Lung (tissue), 12 donors: ENCODE data around the gene PXK. TPM values are rescaled to one million over a fixed set of nuclear protein-coding genes. Genes with fewer than 3 reads are reported as not detected.

ENCODE experiments used
- ATAC-seq: fragments of 200-7000 bp; cut with Tn5 transposase; one replicate; pipeline ENCODE4 v1.9.1; 2020; ENCODE audit warnings: moderate number of reproducible peaks; ENCODE audit not compliant: insufficient read depth, low FRiP score
- DNase-seq, 3 donors: peaks; one replicate each; pipeline ENCODE4 v3.0.0-alpha.2; 2013 to 2017
- H3K27ac ChIP-seq, 2 donors: one replicate each; pipeline ENCODE4 v1.5.1; 2013; ENCODE audit warnings: mild to moderate bottlenecking in 2 of 2, moderate library complexity in 2 of 2, control low read depth in 1 of 2, inconsistent platforms in 1 of 2, low read depth in 1 of 2, low read length in 1 of 2
- H3K27me3 ChIP-seq, 3 donors: one replicate each; pipeline ENCODE4 v1.5.1; 2013; ENCODE audit warnings: low read length in 2 of 3; ENCODE audit not compliant: control insufficient read depth in 3 of 3, insufficient read depth in 3 of 3
- H3K36me3 ChIP-seq, 4 donors: one replicate each; pipeline ENCODE4 v1.5.1; 2013; ENCODE audit warnings: low read length in 4 of 4, mild to moderate bottlenecking in 1 of 4, moderate library complexity in 1 of 4; ENCODE audit not compliant: control insufficient read depth in 4 of 4, insufficient read depth in 4 of 4
- H3K4me1 ChIP-seq, 5 donors: one replicate each; pipeline ENCODE4 v1.5.1; 2013; ENCODE audit warnings: low read length in 5 of 5, mild to moderate bottlenecking in 2 of 5, moderate library complexity in 1 of 5; ENCODE audit not compliant: control insufficient read depth in 5 of 5, insufficient read depth in 5 of 5
- H3K4me3 ChIP-seq: one replicate; pipeline ENCODE4 v1.5.1; 2013; ENCODE audit warnings: mild to moderate bottlenecking, control low read depth, moderate library complexity
- H3K9ac ChIP-seq, 2 donors: one replicate each; pipeline ENCODE4 v1.5.1; 2013; ENCODE audit warnings: low read length in 2 of 2, control low read depth in 1 of 2; ENCODE audit not compliant: insufficient read depth in 1 of 2
- H3K9me3 ChIP-seq, 4 donors: one replicate each; pipeline ENCODE4 v1.5.1; 2013; ENCODE audit warnings: low read length in 3 of 4, mild to moderate bottlenecking in 1 of 4, moderate library complexity in 1 of 4; ENCODE audit not compliant: control insufficient read depth in 4 of 4, insufficient read depth in 3 of 4
- CTCF ChIP-seq: IDR thresholded peaks from 2 replicates; pipeline ENCODE4 v1.5.1; 2012; ENCODE audit warnings: mild to moderate bottlenecking; ENCODE audit errors: control extremely low read depth, extremely low read depth
- WGBS, 2 donors: extraction: QIAGEN DNeasy Blood & Tissue Kit; methylation state at CpG; one replicate each; pipeline ENCODE4 v1.1.7; 2013; 5-methylcytosine and 5-hydroxymethylcytosine counted together
- polyA plus RNA-seq, 2 donors: library from polyadenylated mRNA; stranded (reverse); fragments of 200-250 nt; gene quantifications; one replicate each; pipeline ENCODE4 v1.2.1, GENCODE V29; 2013
- total RNA-seq, 2 donors: library from RNA; depleted of rRNA in 1 of 2; stranded (reverse); fragments of >200 nt in 1 of 2; gene quantifications; one replicate each; pipeline ENCODE4 v1.2.1, GENCODE V29; 2014 to 2021
- donor health status: control.
- donor health status: control.
- donor health status: Bipolar disorder and iron deficiency.
- donor health status: healthy.
- donor health status: DM: yes; HTN: yes; CAD: no.

Gene PXK
- total and polyA plus RNA-seq, 4 donors, result 6.0 to 41.7 (median 22.1) TPM

GRCh38 chr3:58371754-58372153, 39.1 kb downstream of the PXK start:
- Histone ChIP-seq H3K4me3 (no peak overlapping the region), H3K27ac (no peak overlapping the region), H3K4me1 (no peaks in the 10 kb centered on the region), H3K27me3 (no peaks in the 10 kb centered on the region), H3K36me3 (peaks cover 0 to 8% (median 4%) of the 10 kb centered on the region in 4 donors), H3K9me3 (no peaks in the 10 kb centered on the region), H3K9ac (no peak overlapping the region)
- DNase-seq (no peak), ATAC-seq (no peak)
- no peak for TF ChIP-seq CTCF

DNA sequence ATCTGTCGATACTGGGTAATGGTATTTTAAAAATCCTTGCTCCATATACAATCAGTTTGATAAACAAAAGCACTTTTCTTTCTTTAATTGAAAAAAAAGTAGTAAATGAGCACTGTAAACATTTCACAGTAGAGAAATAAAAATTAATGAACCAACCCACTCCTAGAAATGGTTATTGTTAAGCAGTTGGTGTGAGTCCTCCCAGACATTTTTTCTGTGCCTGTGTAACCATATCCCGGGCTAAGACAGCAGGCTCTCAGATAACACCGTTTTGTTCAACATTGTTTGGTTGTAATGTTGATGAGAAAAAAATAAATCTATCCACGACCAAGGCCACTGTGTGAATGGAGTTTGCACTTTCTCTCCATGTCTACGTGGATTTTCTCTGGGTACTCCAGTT, 42.6 kb downstream of the PXK start:
- Histone ChIP-seq H3K9ac (no peak overlapping the region), H3K9me3 (no peaks in the 10 kb centered on the region), H3K36me3 (peaks cover 0 to 5% (median 2%) of the 10 kb centered on the region in 4 donors), H3K27ac (no peak overlapping the region), H3K4me3 (no peak overlapping the region), H3K27me3 (no peaks in the 10 kb centered on the region), H3K4me1 (peaks cover 0 to 4% (median 0%) of the 10 kb centered on the region in 5 donors)
- DNase-seq (no peak), ATAC-seq (no peak)
- WGBS, 2 donors, result 83 to 91% methylated on average over 5 of the region's 5 CpGs
- no peak for TF ChIP-seq CTCF

- WGBS, 2 donors, result 93 to 94% methylated on average over 5 of the region's 5 CpGs
- peaks cover 0 to 4% (median 0%) of the 10 kb centered on the region in 5 donors for H3K4me1 ChIP-seq
- TF ChIP-seq CTCF, result no peak
- DNase-seq (no peak), ATAC-seq (no peak)
- H3K27me3 ChIP-seq, result no peaks in the 10 kb centered on the region
- no peak overlapping the region for H3K9ac ChIP-seq
- H3K4me3 ChIP-seq, result no peak overlapping the region
- H3K9me3 ChIP-seq, result no peaks in the 10 kb centered on the region
- H3K27ac ChIP-seq, result no peak overlapping the region
- peaks cover 0 to 2% (median 0%) of the 10 kb centered on the region in 4 donors for H3K36me3 ChIP-seq
Observed at GRCh38 chr3:58377168-58377567, 44.5 kb downstream of the PXK start.

DNA sequence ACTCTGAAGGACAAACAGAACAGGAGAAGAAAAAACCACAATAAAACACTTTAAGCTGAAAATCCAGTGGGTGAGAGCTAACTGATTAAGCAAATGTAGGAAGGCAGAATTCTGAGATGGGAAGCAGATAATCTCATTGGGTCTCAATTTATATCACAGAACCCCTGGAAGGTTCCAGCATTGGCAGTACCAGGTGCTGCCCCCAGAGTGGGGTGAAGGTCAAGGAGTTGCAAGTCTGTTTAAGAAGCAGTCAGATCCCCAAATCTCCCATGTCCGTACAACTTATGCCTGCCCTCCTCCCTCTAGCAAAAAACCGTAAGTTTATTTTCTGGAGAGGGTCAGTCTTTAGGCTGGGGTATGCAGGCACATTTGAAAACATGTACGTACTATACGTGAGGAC, 45.1 kb downstream of the PXK start:
- ATAC-seq (no peak), DNase-seq (no peak)
- Histone ChIP-seq H3K9me3 (no peaks in the 10 kb centered on the region), H3K9ac (no peak overlapping the region), H3K36me3 (peaks cover 0 to 3% (median 1%) of the 10 kb centered on the region in 4 donors), H3K4me1 (peaks cover 0 to 4% (median 0%) of the 10 kb centered on the region in 5 donors), H3K27ac (no peak overlapping the region), H3K27me3 (no peaks in the 10 kb centered on the region), H3K4me3 (no peak overlapping the region)
- 89 to 96% methylated on average over 4 of the region's 4 CpGs for WGBS, 2 donors
- no peak for TF ChIP-seq CTCF
